Neural crest cell (in vitro differentiated cells): ENCODE measurements around the gene ATP6V0E1. TPM values are rescaled to one million over a fixed set of nuclear protein-coding genes. Genes with fewer than 3 reads are reported as not detected.

Experiments
- DNase-seq: peaks from one replicate; pipeline ENCODE4 v3.0.0; 2021; ENCODE audit warnings: low read depth, mixed read lengths, low spot score
- H3K27ac Mint-ChIP-seq: one replicate; pipeline ENCODE4 v1.8.0; 2021; ENCODE audit warnings: mild to moderate bottlenecking, mixed read lengths; ENCODE audit not compliant: unreplicated experiment
- H3K27me3 Mint-ChIP-seq: 2 replicates; pipeline ENCODE4 v1.8.0; 2021; ENCODE audit warnings: low read depth, mild to moderate bottlenecking, mixed read lengths
- H3K36me3 Mint-ChIP-seq: 2 replicates; pipeline ENCODE4 v1.8.0; 2021; ENCODE audit warnings: low read depth, mild to moderate bottlenecking, mixed read lengths
- H3K4me1 Mint-ChIP-seq: 2 replicates; pipeline ENCODE4 v1.8.0; 2021; ENCODE audit warnings: mixed read lengths
- H3K4me3 Mint-ChIP-seq: one replicate; pipeline ENCODE4 v1.8.0; 2021; ENCODE audit warnings: mild to moderate bottlenecking, mixed read lengths
- H3K9me3 Mint-ChIP-seq: 2 replicates; pipeline ENCODE4 v1.8.0; 2021; ENCODE audit warnings: mixed read lengths
- CTCF ChIP-seq: fragments of 200-600 bp; sonication (generic); conservative IDR thresholded peaks from 2 replicates; pipeline ENCODE4 v1.5.0; 2021; ENCODE audit warnings: antibody characterized with exemption, mild to moderate bottlenecking
- total RNA-seq: library from RNA; stranded (reverse); gene quantifications from 2 replicates; pipeline ENCODE4 v1.2.1, GENCODE V29; 2021

Gene ATP6V0E1
- total RNA-seq, 1 donor from 2014 or later, result 76.4 TPM

GRCh38 chr5:173035904-173036707, 52.5 kb downstream of the ATP6V0E1 start:
- H3K27me3 Mint-ChIP-seq, result no peaks in the 10 kb centered on the region
- peaks cover 6% of the 10 kb centered on the region for H3K36me3 Mint-ChIP-seq
- H3K4me1 Mint-ChIP-seq, result peaks cover 13% of the 10 kb centered on the region
- no peaks in the 10 kb centered on the region for H3K9me3 Mint-ChIP-seq
- no peak overlapping the region for H3K27ac Mint-ChIP-seq
- no peak overlapping the region for H3K4me3 Mint-ChIP-seq
- TF ChIP-seq CTCF, result no peak
- DNase-seq, result no peak

- Mint-ChIP-seq H3K4me3 (no peak overlapping the region), H3K27ac (no peak overlapping the region), H3K4me1 (peaks cover 13% of the 10 kb centered on the region), H3K27me3 (no peaks in the 10 kb centered on the region), H3K9me3 (no peaks in the 10 kb centered on the region), H3K36me3 (peaks cover 8% of the 10 kb centered on the region)
- no peak for DNase-seq
- no peak for TF ChIP-seq CTCF
These were observed 55.6 kb downstream of the ATP6V0E1 start for GRCh38 chr5:173039188-173039587.

DNA sequence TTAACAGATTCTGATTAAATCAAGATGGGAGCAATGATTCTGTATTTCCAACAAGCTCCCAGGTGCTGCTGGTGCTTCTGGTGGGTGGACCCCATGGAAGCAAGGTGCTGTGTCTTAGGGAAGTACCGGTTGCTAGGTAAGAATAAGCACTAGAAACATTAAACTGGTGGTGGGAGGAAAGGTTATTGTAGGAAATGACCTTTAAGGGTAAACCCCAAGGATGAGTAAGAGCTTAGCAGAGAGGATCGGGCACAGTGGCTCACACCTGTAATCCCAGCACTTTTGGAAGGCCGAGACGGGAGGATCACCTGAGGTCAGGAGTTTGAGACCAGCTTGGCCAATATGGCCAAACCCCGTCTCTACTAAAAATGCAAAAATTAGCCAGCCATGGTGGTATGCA, 56.4 kb downstream of the ATP6V0E1 start:
- H3K4me3 Mint-ChIP-seq, result no peak overlapping the region
- H3K9me3 Mint-ChIP-seq, result no peaks in the 10 kb centered on the region
- H3K27ac Mint-ChIP-seq, result no peak overlapping the region
- peaks cover 8% of the 10 kb centered on the region for H3K36me3 Mint-ChIP-seq
- H3K4me1 Mint-ChIP-seq, result peaks cover 13% of the 10 kb centered on the region
- no peak for DNase-seq
- TF ChIP-seq CTCF, result no peak
- no peaks in the 10 kb centered on the region for H3K27me3 Mint-ChIP-seq

DNA sequence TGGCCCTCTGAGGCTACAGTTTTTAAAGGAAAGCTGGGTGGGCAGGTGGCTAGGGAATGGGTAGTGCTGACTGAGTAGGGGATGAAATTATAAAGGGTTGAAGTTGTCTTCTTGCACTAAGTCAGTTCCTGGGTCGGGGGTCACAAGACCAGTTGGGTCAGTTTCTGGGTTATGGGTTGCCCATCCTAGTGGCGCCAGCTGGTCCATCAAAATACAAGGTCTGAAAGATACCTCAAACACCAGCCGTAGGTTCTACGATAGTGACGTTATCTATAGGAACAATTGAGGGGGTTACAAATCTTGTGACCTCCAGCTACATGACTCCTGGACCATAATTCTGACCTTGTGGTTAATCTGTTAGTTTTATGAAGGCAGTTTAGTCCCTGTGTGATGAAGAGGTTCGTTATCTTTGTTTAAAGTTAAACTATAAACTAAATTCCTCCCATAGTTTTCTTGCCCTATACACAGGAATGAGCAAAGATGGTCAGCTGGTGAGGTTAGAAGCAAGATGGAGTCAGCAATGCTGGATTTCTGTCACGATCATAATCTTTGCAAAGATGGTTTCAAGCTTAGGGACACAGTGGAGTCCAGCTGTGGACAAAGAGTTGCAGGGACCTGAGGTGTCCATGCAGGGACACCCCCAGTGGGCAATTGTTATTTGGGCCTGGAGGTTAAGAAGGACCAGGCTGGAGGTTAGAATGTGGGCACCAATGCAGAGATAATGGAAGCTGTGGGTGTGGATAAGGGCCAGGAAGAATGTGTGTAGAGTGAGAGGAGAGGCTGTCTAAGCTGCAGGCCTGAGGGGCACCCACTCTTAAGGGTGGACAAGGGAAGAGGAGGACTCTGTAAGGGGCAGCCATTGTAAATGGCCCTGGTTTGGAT, 58.6 kb downstream of the ATP6V0E1 start:
- no peaks in the 10 kb centered on the region for H3K9me3 Mint-ChIP-seq

DNA sequence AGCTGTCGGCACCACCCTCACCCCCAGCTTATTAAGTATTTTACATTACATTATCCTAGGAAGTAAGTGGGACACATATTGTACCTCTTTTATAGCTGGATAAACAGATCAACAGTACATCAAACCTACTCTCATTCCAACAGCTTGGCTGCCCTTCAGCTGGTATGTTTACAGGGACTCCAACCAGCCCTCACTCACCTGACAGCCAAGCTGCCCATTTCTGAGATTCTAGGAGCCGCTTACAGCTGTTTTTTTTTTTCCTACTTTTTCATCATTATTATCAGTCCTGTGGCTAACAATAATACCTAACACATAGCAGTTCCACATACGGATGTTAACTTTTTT, 59.2 kb downstream of the ATP6V0E1 start:
- H3K27ac Mint-ChIP-seq, result no peak overlapping the region
- DNase-seq, result no peak
- peaks cover 2% of the 10 kb centered on the region for H3K27me3 Mint-ChIP-seq
- H3K4me1 Mint-ChIP-seq, result peaks cover 13% of the 10 kb centered on the region
- H3K9me3 Mint-ChIP-seq, result no peaks in the 10 kb centered on the region
- H3K36me3 Mint-ChIP-seq, result peaks cover 8% of the 10 kb centered on the region
- no peak for TF ChIP-seq CTCF
- no peak overlapping the region for H3K4me3 Mint-ChIP-seq

More for the DNA sequence above, 58.6 kb downstream of the ATP6V0E1 start:
- peak overlapping the region; percentile 81 for H3K27ac Mint-ChIP-seq
- peaks cover 13% of the 10 kb centered on the region for H3K4me1 Mint-ChIP-seq
- H3K4me3 Mint-ChIP-seq, result no peak overlapping the region
- H3K36me3 Mint-ChIP-seq, result peaks cover 8% of the 10 kb centered on the region
- no peaks in the 10 kb centered on the region for H3K27me3 Mint-ChIP-seq
- DNase-seq, result no peak
- TF ChIP-seq CTCF, result no peak
